Measurements from ENCODE around the gene ESR1.

The ESR1 gene

GRCh38 chr6:151869345-151869744 is 61.9 kb downstream of the ESR1 start:
- TF ChIP-seq CTCF (IDR thresholded peaks at IDR 0.05; ENCODE audit: low read depth, low read length, missing control alignments): no peak
- no peak for DNase-seq
- in situ Hi-C loops (cut with HindIII; ENCODE audit: low pct_ligation_motif_present, low sequenced_read_pairs): no loop called here

GRCh38 chr6:151869787-151870186 is 62.3 kb downstream of the ESR1 start:
- Histone ChIP-seq H3K4me3 (ENCODE audit: low read depth, low read length) (no peak overlapping the region), H3K36me3 (replicated peaks) (no peaks in the 10 kb centered on the region), H3K27me3 (replicated peaks) (no peaks in the 10 kb centered on the region), H3K27ac (no peak overlapping the region)
- TF ChIP-seq CTCF (IDR thresholded peaks at IDR 0.05; ENCODE audit: low read depth, low read length, missing control alignments): no peak
- in situ Hi-C loops (cut with HindIII; ENCODE audit: low pct_ligation_motif_present, low sequenced_read_pairs): no loop called here
- DNase-seq: no peak

More at GRCh38 chr6:151869345-151869744, 61.9 kb downstream of the ESR1 start:
- Histone ChIP-seq H3K4me3 (ENCODE audit: low read depth, low read length) (no peak overlapping the region), H3K27ac (no peak overlapping the region), H3K36me3 (replicated peaks) (no peaks in the 10 kb centered on the region), H3K27me3 (replicated peaks) (no peaks in the 10 kb centered on the region)

GRCh38 chr6:151870375-151870774 is 62.9 kb downstream of the ESR1 start:
- no peaks in the 10 kb centered on the region for H3K36me3 ChIP-seq (replicated peaks)
- no peak overlapping the region for H3K4me3 ChIP-seq (ENCODE audit: low read depth, low read length)
- no peaks in the 10 kb centered on the region for H3K27me3 ChIP-seq (replicated peaks)
- in situ Hi-C loops (cut with HindIII; ENCODE audit: low pct_ligation_motif_present, low sequenced_read_pairs): no loop called here
- H3K27ac ChIP-seq: no peak overlapping the region
- no peak for DNase-seq
- no peak for TF ChIP-seq CTCF (IDR thresholded peaks at IDR 0.05; ENCODE audit: low read depth, low read length, missing control alignments)

GRCh38 chr6:151875524-151875923 is 68.0 kb downstream of the ESR1 start:
- no peak for TF ChIP-seq CTCF (IDR thresholded peaks at IDR 0.05; ENCODE audit: low read depth, low read length, missing control alignments)
- H3K4me3 ChIP-seq (ENCODE audit: low read depth, low read length): no peak overlapping the region
- no peaks in the 10 kb centered on the region for H3K27me3 ChIP-seq (replicated peaks)
- no peak for DNase-seq
- H3K27ac ChIP-seq: no peak overlapping the region
- in situ Hi-C loops (cut with HindIII; ENCODE audit: low pct_ligation_motif_present, low sequenced_read_pairs): no loop called here
- H3K36me3 ChIP-seq (replicated peaks): no peaks in the 10 kb centered on the region

- no peaks in the 10 kb centered on the region for H3K36me3 ChIP-seq (replicated peaks)
- no peaks in the 10 kb centered on the region for H3K27me3 ChIP-seq (replicated peaks)
- TF ChIP-seq CTCF (IDR thresholded peaks at IDR 0.05; ENCODE audit: low read depth, low read length, missing control alignments): no peak
- H3K27ac ChIP-seq: no peak overlapping the region
- in situ Hi-C loops (cut with HindIII; ENCODE audit: low pct_ligation_motif_present, low sequenced_read_pairs): no loop called here
- no peak overlapping the region for H3K4me3 ChIP-seq (ENCODE audit: low read depth, low read length)
- DNase-seq: no peak
Observed at GRCh38 chr6:151876122-151876521, 68.6 kb downstream of the ESR1 start.

GRCh38 chr6:151877458-151877857 is 70.0 kb downstream of the ESR1 start:
- Histone ChIP-seq H3K27me3 (replicated peaks) (no peaks in the 10 kb centered on the region), H3K36me3 (replicated peaks) (no peaks in the 10 kb centered on the region), H3K27ac (no peak overlapping the region), H3K4me3 (ENCODE audit: low read depth, low read length) (no peak overlapping the region)
- in situ Hi-C loops (cut with HindIII; ENCODE audit: low pct_ligation_motif_present, low sequenced_read_pairs): no loop called here
- no peak for DNase-seq
- no peak for TF ChIP-seq CTCF (IDR thresholded peaks at IDR 0.05; ENCODE audit: low read depth, low read length, missing control alignments)

All from brain microvascular endothelial cell (primary cell).